Breast epithelium (tissue), 4 donors: ENCODE measurements around the gene SMO. TPM values are rescaled to one million over a fixed set of nuclear protein-coding genes. Genes with fewer than 3 reads are reported as not detected.

ENCODE experiments used
- DNase-seq, 2 donors: peaks; one replicate each; pipeline ENCODE4 v3.0.0-alpha.2; 2019; ENCODE audit warnings: low spot score in 2 of 2
- H3K27ac ChIP-seq, 2 donors: fragments of 200-600 bp; sonication (generic) in 1 of 2; one replicate each; pipeline ENCODE4 v1.5.1; 2016 to 2019; ENCODE audit warnings: mild to moderate bottlenecking in 1 of 2
- H3K27me3 ChIP-seq, 2 donors: fragments of 200-600 bp; sonication (generic) in 1 of 2; one replicate each; pipeline versions ENCODE4 v1.5.1 to v1.6.0; 2017 to 2019; ENCODE audit warnings: control low read depth in 1 of 2, mild to moderate bottlenecking in 1 of 2
- H3K36me3 ChIP-seq: fragments of 200-600 bp; one replicate; pipeline ENCODE4 v1.5.1; 2019
- H3K4me1 ChIP-seq, 2 donors: fragments of 200-600 bp; sonication (generic); one replicate each; pipeline ENCODE4 v1.5.1; 2016 to 2019; ENCODE audit warnings: control low read depth in 1 of 2
- H3K4me3 ChIP-seq, 3 donors: fragments of 200-600 bp; sonication (generic); 1 replicate in 2 of 3; 2 replicates in 1 of 3; pipeline ENCODE4 v1.5.1; 2016 to 2019; ENCODE audit warnings: mild to moderate bottlenecking in 3 of 3, moderate library complexity in 2 of 3
- H3K9me3 ChIP-seq, 2 donors: fragments of 200-600 bp; sonication (generic) in 1 of 2; one replicate each; pipeline ENCODE4 v1.5.1; 2016 to 2019; ENCODE audit warnings: control low read depth in 1 of 2
- CTCF ChIP-seq, 3 donors: fragments of 450-650 bp; IDR thresholded peaks; one replicate each; pipeline ENCODE4 v1.5.1; 2016 to 2017; ENCODE audit warnings: antibody characterized with exemption in 3 of 3, mild to moderate bottlenecking in 3 of 3, moderate library complexity in 3 of 3
- POLR2A ChIP-seq: fragments of 450-650 bp; IDR thresholded peaks from one replicate; pipeline ENCODE4 v1.6.1; 2016; ENCODE audit warnings: antibody characterized with exemption, mild to moderate bottlenecking, moderate library complexity
- POLR2AphosphoS5 ChIP-seq, 3 donors: sonication (generic); formaldehyde crosslinking; IDR thresholded peaks; one replicate each; pipeline ENCODE4 v1.6.1; 2017; ENCODE audit warnings: antibody characterized with exemption in 3 of 3
- intact Hi-C: fragments of 100-400 bp; cut with DNase I; formaldehyde crosslinking; loops from one replicate; pipeline ENCODE4 v1.15.1; 2023; ENCODE audit warnings: low total_unique reads
- total RNA-seq, 3 donors: library from RNA; depleted of rRNA; stranded (reverse); fragments of >200 nt; gene quantifications; one replicate each; pipeline ENCODE4 v1.1.0, GENCODE V29; 2016

The SMO gene
- total RNA-seq, 3 donors from 2014 or later = 6.2 to 11.8 (median 10.2) TPM

GRCh38 chr7:129197771-129198170 lies 9.3 kb downstream of the SMO start:
- no peaks in the 10 kb centered on the region for H3K27me3 ChIP-seq
- H3K4me1 ChIP-seq = no peaks in the 10 kb centered on the region
- no peak overlapping the region for H3K27ac ChIP-seq
- TF ChIP-seq POLR2AphosphoS5 (IDR thresholded peaks at IDR 0.05) (no peak), POLR2A (no peak), CTCF (IDR thresholded peaks at IDR 0.05) (no peak)
- DNase-seq = no peak
- intact Hi-C loops = no loop called here
- no peak overlapping the region for H3K4me3 ChIP-seq
- no peaks in the 10 kb centered on the region for H3K9me3 ChIP-seq
- no peaks in the 10 kb centered on the region for H3K36me3 ChIP-seq

GRCh38 chr7:129199406-129199805 lies 11.0 kb downstream of the SMO start:
- DNase-seq = no peak
- no peak for TF ChIP-seq CTCF (IDR thresholded peaks at IDR 0.05)
- no peak for TF ChIP-seq POLR2AphosphoS5 (IDR thresholded peaks at IDR 0.05)
- no peak for TF ChIP-seq POLR2A
- H3K27ac ChIP-seq = no peak overlapping the region
- H3K36me3 ChIP-seq = no peaks in the 10 kb centered on the region
- H3K27me3 ChIP-seq = no peaks in the 10 kb centered on the region
- intact Hi-C loops = no loop called here
- no peak overlapping the region for H3K4me3 ChIP-seq
- no peaks in the 10 kb centered on the region for H3K4me1 ChIP-seq
- H3K9me3 ChIP-seq = no peaks in the 10 kb centered on the region

GRCh38 chr7:129202058-129202777 lies 13.8 kb downstream of the SMO start:
- Histone ChIP-seq H3K27me3 (no peaks in the 10 kb centered on the region), H3K4me3 (no peak overlapping the region), H3K36me3 (no peaks in the 10 kb centered on the region), H3K9me3 (no peaks in the 10 kb centered on the region), H3K4me1 (no peaks in the 10 kb centered on the region), H3K27ac (no peak overlapping the region)
- TF ChIP-seq POLR2AphosphoS5 (IDR thresholded peaks at IDR 0.05) = no peak
- no peak for TF ChIP-seq POLR2A
- TF ChIP-seq CTCF (IDR thresholded peaks at IDR 0.05) = no peak
- intact Hi-C loops = no loop called here
- DNase-seq = no peak

- intact Hi-C loops = no loop called here
- no peaks in the 10 kb centered on the region for H3K36me3 ChIP-seq
- DNase-seq = no peak
- H3K27me3 ChIP-seq = no peaks in the 10 kb centered on the region
- no peak overlapping the region for H3K4me3 ChIP-seq
- TF ChIP-seq POLR2AphosphoS5 (IDR thresholded peaks at IDR 0.05) (no peak), POLR2A (no peak), CTCF (IDR thresholded peaks at IDR 0.05) (no peak)
- H3K9me3 ChIP-seq = no peaks in the 10 kb centered on the region
- H3K4me1 ChIP-seq = no peaks in the 10 kb centered on the region
- H3K27ac ChIP-seq = no peak overlapping the region
Observed at GRCh38 chr7:129203050-129203741, 14.8 kb downstream of the SMO start.

- Histone ChIP-seq H3K4me1 (no peaks in the 10 kb centered on the region), H3K9me3 (no peaks in the 10 kb centered on the region), H3K27ac (no peak overlapping the region), H3K36me3 (no peaks in the 10 kb centered on the region), H3K4me3 (no peak overlapping the region), H3K27me3 (no peaks in the 10 kb centered on the region)
- DNase-seq = no peak
- intact Hi-C loops = no loop called here
- TF ChIP-seq CTCF (IDR thresholded peaks at IDR 0.05) (no peak), POLR2A (no peak), POLR2AphosphoS5 (IDR thresholded peaks at IDR 0.05) (no peak)
Observed at GRCh38 chr7:129205126-129205818, 16.8 kb downstream of the SMO start.
